GM19043 (cell line): Measurements from ENCODE around the gene COPB2.
"Not testable (repeated sequence)": the region's sequence is repeated elsewhere in the genome, so short reads cannot be mapped to it uniquely, and the experiment has no call there.

Experiments
- ATAC-seq: cut with Tn5 transposase; IDR thresholded peaks from one replicate; pipeline ENCODE4 v1.9.1; 2021; ENCODE audit warnings: low read depth; ENCODE audit not compliant: unreplicated experiment

Gene COPB2

GRCh38 chr3:139380575-139380974 lies 8.9 kb downstream of the COPB2 start:
- no peak for ATAC-seq

- ATAC-seq, result no peak
Measured at GRCh38 chr3:139378587-139379241, 10.7 kb downstream of the COPB2 start.

DNA sequence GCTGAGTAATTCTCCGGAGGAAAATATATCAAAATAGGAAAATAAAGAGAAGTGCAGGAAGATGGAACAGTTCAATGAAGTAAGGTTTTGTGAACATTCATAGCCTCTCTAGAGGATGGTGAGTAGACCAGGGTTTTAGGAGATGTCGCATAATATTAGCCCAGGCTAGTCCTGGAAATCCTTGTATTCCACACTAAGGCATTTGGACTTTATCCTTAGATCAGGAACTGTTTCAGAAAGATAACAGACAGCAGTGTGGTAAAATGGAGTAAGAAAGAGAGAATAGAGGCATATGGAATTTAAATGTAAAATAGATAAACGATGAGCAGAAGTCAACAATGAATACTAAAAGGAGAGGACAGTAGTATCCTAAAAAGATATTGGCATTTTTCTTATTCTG lies 12.1 kb downstream of the COPB2 start:
- ATAC-seq, result no peak

GRCh38 chr3:139374099-139374498 lies 15.3 kb downstream of the COPB2 start:
- ATAC-seq, result no peak

DNA sequence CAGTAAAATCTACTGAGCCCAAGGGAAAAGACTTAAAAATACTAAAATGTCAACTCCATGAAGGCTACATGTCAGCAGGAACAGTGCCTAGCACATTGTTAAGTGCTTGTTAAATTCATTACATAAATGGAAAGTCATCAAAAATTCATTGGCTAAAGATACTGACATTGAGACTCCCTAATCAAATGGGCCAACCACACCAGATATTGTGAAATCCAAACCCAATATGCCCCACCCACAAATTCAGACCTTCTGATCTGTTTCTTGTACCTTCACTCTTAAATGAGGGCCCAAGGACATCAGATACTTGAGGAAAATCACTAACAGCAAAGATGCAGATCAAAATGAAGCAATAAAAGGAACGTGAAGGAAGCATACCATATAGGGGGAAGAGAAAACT lies 24.9 kb downstream of the COPB2 start:
- ATAC-seq, result no peak

- ATAC-seq, result no peak
Measured at GRCh38 chr3:139361276-139361675, 28.2 kb downstream of the COPB2 start.

DNA sequence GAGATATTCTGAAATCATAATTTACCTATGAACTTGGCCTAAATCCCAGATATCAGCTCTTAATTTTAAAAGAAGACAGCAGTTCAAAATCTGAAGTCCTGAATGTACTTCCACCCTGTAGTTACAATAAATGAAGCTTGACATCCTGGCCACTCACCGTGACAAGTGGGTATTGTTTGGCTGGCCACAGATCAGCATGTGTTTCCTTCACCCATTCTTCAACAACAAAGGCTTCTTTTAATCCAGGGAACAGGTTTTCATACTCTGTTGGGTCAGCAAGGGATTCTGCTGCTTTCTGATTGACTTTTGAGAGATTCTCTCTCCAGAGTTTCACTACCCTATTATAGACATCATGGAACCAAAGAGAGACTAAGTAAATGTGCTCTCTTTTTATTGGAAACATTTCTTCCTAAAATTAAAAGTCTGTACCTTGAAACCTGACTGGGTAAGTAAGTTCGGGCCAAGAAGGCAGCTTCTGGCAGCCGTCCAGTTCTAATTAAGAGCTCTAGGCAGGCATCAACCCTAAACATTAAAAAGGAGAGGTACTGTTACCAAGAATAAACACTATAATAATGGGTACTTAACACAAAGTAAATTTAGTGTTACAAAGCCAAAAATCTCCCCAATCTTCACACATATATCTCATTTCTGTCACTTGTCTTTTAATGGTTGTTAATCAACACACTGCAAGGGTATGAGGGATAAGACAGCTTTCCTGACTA lies 30.4 kb downstream of the COPB2 start:
- ATAC-seq, result no peak

GRCh38 chr3:139357899-139358298 lies 31.5 kb downstream of the COPB2 start:
- ATAC-seq, result no peak

DNA sequence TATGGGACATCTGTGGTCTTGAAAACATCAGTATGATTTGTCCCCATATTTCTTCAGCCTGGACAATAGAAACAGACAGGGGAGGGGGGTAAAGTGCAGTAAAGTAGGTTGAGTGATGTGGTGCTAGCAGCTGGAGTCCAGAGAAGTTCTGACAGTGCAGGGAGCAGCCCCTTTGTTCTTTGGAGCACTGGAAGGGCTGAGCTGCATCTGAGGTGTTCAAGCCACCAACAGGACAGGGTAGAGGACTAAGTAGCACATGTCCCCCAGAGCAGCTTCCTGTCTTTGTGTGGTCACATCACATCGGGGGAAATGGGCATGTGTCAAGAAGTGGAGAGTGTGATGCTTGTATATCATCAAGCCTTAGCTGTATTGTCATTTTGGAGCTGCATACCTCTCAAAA lies 33.6 kb downstream of the COPB2 start:
- ATAC-seq, result no peak

DNA sequence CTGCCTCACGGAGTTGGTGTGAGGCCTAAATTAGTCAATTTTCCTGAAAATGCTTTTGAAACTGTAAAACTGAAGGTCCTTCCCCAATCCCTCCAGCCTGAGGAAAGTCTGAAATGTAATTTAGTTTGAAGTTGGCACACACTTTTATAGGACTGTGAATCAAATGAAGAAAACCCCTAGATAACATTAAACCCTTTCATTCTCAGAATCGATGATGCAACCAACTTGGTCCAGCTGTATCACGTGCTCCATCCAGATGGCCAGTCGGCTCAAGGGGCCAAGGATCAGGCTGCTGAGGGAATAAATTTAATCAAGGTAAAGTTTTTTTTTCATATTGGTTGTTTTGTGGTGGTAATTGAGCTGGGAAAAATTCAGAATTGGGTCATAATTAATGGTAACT lies 34.0 kb downstream of the COPB2 start:
- no peak for ATAC-seq

GRCh38 chr3:139354661-139355060 lies 34.8 kb downstream of the COPB2 start:
- no peak for ATAC-seq

DNA sequence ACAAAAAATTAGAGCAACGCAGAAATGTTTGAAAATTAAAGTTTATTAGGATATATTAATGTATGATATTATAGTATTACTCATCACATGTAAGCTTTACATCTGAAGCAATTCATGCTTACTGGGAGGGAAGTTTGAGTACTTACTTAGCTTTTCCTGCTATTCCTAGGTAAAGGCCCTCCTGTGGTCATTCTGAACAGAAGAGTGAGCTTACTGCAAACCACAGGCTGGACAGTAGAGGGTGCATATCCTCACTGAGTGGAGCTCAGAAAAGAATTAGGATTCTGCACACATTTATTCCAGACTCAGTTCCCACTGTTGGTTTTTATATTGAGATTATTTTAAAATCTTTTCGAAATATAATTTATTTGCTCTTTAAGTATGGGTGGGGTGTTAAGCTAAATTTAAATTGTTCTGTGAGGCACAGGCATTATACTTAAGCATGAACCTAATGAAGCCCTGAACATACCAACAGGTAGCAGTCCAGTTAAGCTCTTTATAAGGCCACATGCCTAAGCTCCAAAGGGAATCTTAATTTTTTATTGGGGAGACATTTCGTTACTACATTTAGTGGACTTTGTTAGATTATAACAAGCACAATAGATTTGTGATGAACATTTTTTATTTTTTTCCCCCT lies 35.4 kb downstream of the COPB2 start:
- no peak for ATAC-seq

GRCh38 chr3:139346771-139347170 lies 42.7 kb downstream of the COPB2 start:
- ATAC-seq, result no peak

GRCh38 chr3:139343895-139344856 lies 45.3 kb downstream of the COPB2 start, which contains the start of gene MRPS22:
Gene MRPS22 (plus strand): TSS chr3:139344020. CDS start chr3:139344027, 7 bp downstream.
- ATAC-seq, result peak; percentile 99

DNA sequence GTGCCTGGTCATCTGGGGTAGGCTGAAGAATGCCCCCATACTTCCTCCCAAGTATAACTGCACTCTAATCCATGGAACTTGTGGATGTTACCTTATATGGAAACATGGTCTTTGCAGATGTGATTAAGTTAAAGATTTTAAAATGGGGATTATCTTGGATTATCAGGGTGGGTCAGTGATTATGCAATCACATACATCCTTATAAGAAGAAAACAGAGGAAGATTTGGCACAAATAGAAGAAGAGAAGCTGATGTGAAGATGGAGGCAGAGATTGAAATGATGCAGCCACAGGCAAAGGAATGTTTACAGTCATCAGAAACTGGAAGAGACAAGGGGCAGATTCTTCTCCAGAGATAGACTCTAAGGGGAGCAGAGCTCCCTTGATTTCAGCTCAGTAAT lies 47.4 kb downstream of the COPB2 start:
- ATAC-seq, result no peak

DNA sequence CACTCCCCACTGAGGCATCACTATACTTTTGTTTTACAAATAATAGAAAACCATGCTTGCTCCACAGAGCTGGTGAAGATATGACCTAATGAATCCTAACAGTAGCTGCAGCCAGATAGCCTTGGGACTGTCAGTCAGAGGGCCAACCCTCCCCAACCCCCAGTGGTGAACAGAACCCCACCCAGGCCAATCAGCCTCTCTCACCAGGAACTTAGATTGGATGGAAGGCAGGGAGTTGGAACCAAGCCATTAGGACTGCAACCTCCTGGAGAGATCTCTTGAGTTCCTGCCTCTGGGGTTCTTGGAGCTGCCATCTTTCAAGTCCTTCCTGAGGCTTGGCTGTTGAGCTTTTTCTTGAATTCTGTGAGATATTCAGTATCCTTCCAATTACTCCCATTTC lies 48.7 kb downstream of the COPB2 start:
- no peak for ATAC-seq

DNA sequence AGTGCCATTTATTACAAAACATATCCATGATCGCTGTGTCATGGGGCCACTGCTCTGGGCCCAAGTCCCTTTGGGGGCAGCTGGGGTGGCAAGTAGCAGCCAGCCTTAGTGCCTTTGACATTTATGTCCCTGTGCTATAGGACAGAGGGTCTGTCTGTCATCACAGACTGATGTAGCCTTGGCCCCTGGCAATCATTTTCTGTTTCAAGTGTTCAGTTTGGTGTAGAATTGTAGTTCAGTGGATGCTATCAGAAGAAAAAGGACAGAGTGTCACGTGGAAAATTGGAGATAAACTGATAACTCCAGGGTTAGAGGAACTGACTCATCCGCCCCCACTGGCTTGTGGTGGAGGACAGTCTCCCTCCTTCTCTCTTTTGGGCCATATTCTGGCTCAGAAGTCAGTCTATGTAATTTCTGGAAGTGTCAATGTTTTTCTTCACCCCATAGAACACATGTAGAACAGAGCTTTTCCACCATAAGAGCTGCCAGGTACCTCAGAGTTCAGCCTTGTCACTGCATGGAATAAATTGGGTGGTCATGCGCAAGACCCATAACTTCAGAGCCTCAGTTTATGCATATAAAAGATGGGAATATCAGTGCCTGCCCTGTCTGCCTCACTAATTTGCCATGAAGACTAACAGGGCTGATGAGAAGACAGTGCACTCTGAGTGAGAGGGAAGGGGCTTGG lies 50.1 kb downstream of the COPB2 start:
- ATAC-seq, result no peak

GRCh38 chr3:139338405-139338804 lies 51.0 kb downstream of the COPB2 start:
- ATAC-seq, result no peak

- ATAC-seq, result not testable (repeated sequence)
Measured at GRCh38 chr3:139334675-139335074, 54.8 kb downstream of the COPB2 start.

DNA sequence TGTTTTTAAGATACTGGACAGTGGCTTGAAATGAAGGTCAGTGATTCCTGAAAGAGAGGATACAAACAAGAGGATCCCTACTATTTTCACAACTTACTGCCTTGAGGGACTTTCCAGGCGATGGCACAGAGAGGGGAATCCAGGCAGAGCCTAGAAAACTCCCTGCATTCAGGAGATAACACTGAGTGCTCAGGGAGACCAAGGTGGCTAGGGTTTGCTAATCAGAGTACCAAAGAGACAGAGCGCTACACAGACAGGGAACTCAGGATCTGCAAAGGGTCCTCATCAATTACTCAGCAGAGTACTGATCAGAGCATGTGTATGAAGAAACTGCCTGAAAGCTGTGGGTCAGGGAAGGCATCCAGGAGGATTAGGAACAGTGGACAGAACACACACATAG lies 57.4 kb downstream of the COPB2 start:
- no peak for ATAC-seq
